ENCODE results near the gene PLXNA3.

The PLXNA3 gene

GRCh38 chrX:154470434-154470833, 12.4 kb downstream of the PLXNA3 start:
- no peak overlapping the region for H3K4me3 ChIP-seq (ENCODE audit: low read length)
- TF ChIP-seq CTCF (IDR thresholded peaks at IDR 0.05; ENCODE audit: insufficient read depth, low read depth, low read length, missing control alignments) = no peak
- no peak for DNase-seq (ENCODE audit: low read depth)

- TF ChIP-seq CTCF (IDR thresholded peaks at IDR 0.05; ENCODE audit: insufficient read depth, low read depth, low read length, missing control alignments) = no peak
- no peak for DNase-seq (ENCODE audit: low read depth)
- H3K4me3 ChIP-seq (ENCODE audit: low read length) = no peak overlapping the region
Observed at GRCh38 chrX:154470914-154471568, 13.0 kb downstream of the PLXNA3 start.

- TF ChIP-seq CTCF (IDR thresholded peaks at IDR 0.05; ENCODE audit: insufficient read depth, low read depth, low read length, missing control alignments) = no peak
- H3K4me3 ChIP-seq (ENCODE audit: low read length) = no peak overlapping the region
- DNase-seq (ENCODE audit: low read depth) = no peak
Observed at GRCh38 chrX:154471839-154472684, 14.0 kb downstream of the PLXNA3 start.

- no peak overlapping the region for H3K4me3 ChIP-seq (ENCODE audit: low read length)
- no peak for TF ChIP-seq CTCF (IDR thresholded peaks at IDR 0.05; ENCODE audit: insufficient read depth, low read depth, low read length, missing control alignments)
- no peak for DNase-seq (ENCODE audit: low read depth)
Observed at GRCh38 chrX:154472685-154473632, 14.9 kb downstream of the PLXNA3 start.

- H3K4me3 ChIP-seq (ENCODE audit: low read length) = no peak overlapping the region
- DNase-seq (ENCODE audit: low read depth) = no peak
- TF ChIP-seq CTCF (IDR thresholded peaks at IDR 0.05; ENCODE audit: insufficient read depth, low read depth, low read length, missing control alignments) = no peak
Observed at GRCh38 chrX:154473683-154474082, 15.6 kb downstream of the PLXNA3 start.

- DNase-seq (ENCODE audit: low read depth) = no peak
- no peak for TF ChIP-seq CTCF (IDR thresholded peaks at IDR 0.05; ENCODE audit: insufficient read depth, low read depth, low read length, missing control alignments)
- no peak overlapping the region for H3K4me3 ChIP-seq (ENCODE audit: low read length)
Observed at GRCh38 chrX:154476821-154477220, 18.7 kb downstream of the PLXNA3 start.

Data from epithelial cell of esophagus (primary cell).